Activated B cell treated with CpG ODN at 0.5 μM for 24 hours (primary cell): ENCODE data around the gene XYLB. TPM values are rescaled to one million over a fixed set of nuclear protein-coding genes. Genes with fewer than 3 reads are reported as not detected.

ENCODE experiments used
- ATAC-seq: fragments of 200-7000 bp; cut with Tn5 transposase; one replicate; pipeline ENCODE4 v1.10.0; 2021; ENCODE audit warnings: low read depth, mild to moderate bottlenecking, moderate library complexity
- CTCF ChIA-PET: fragments of 350-600 bp; sonication (Branson Sonifier 250); formaldehyde crosslinking; loops from one replicate; lab custom pipeline; 2021; ENCODE audit warnings: antibody characterized with exemption; lab: Charles Lee
- POLR2A ChIA-PET: fragments of 350-600 bp; sonication (Branson Sonifier 250); formaldehyde crosslinking; loops from one replicate; lab custom pipeline; 2021; ENCODE audit warnings: antibody characterized with exemption; lab: Charles Lee
- DNase-seq: peaks from one replicate; pipeline ENCODE4 v3.0.0; 2022
- H3K27ac Mint-ChIP-seq: one replicate; pipeline ENCODE4 v1.8.0; 2020; ENCODE audit warnings: mixed read lengths
- H3K27me3 Mint-ChIP-seq: one replicate; pipeline ENCODE4 v1.8.0; 2021; ENCODE audit warnings: mixed read lengths
- H3K36me3 Mint-ChIP-seq: one replicate; pipeline ENCODE4 v1.8.0; 2021; ENCODE audit warnings: low read depth, mixed read lengths
- H3K4me1 Mint-ChIP-seq: one replicate; pipeline ENCODE4 v1.8.0; 2021; ENCODE audit warnings: mixed read lengths
- H3K4me3 Mint-ChIP-seq: one replicate; pipeline ENCODE4 v1.8.0; 2020; ENCODE audit warnings: mild to moderate bottlenecking, mixed read lengths
- H3K9me3 Mint-ChIP-seq: one replicate; pipeline ENCODE4 v1.8.0; 2020; ENCODE audit warnings: mixed read lengths
- intact Hi-C: fragments of 100-400 bp; cut with micrococcal nuclease; formaldehyde crosslinking; loops from one replicate; pipeline ENCODE4 v1.15.1; 2024
- total RNA-seq: library from RNA; stranded (reverse); gene quantifications from 2 replicates; pipeline ENCODE4 v1.2.3, GENCODE V29; 2022
- TF ChIP-seq, protein P1 (sequence below): fragments of 200-600 bp; IDR thresholded peaks from one replicate; pipeline ENCODE4 v1.8.0; 2022; ENCODE audit warnings: antibody characterized with exemption, mild to moderate bottlenecking

The XYLB gene
- total RNA-seq, 1 donor from 2014 or later: 1.8 TPM

- Mint-ChIP-seq H3K9me3 (peaks cover 7% of the 10 kb centered on the region), H3K4me1 (no peaks in the 10 kb centered on the region), H3K27me3 (peaks cover 11% of the 10 kb centered on the region), H3K27ac (no peak overlapping the region), H3K36me3 (no peaks in the 10 kb centered on the region), H3K4me3 (no peak overlapping the region)
- TF ChIP-seq, protein P1, sequence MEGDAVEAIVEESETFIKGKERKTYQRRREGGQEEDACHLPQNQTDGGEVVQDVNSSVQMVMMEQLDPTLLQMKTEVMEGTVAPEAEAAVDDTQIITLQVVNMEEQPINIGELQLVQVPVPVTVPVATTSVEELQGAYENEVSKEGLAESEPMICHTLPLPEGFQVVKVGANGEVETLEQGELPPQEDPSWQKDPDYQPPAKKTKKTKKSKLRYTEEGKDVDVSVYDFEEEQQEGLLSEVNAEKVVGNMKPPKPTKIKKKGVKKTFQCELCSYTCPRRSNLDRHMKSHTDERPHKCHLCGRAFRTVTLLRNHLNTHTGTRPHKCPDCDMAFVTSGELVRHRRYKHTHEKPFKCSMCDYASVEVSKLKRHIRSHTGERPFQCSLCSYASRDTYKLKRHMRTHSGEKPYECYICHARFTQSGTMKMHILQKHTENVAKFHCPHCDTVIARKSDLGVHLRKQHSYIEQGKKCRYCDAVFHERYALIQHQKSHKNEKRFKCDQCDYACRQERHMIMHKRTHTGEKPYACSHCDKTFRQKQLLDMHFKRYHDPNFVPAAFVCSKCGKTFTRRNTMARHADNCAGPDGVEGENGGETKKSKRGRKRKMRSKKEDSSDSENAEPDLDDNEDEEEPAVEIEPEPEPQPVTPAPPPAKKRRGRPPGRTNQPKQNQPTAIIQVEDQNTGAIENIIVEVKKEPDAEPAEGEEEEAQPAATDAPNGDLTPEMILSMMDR: no peak
- ChIA-PET POLR2A (no interaction called here), CTCF (no interaction called here)
- no peak for DNase-seq
- intact Hi-C loops: no loop called here
- ATAC-seq: no peak
These were observed 39.0 kb upstream of the XYLB start for GRCh38 chr3:38307599-38307998.

DNA sequence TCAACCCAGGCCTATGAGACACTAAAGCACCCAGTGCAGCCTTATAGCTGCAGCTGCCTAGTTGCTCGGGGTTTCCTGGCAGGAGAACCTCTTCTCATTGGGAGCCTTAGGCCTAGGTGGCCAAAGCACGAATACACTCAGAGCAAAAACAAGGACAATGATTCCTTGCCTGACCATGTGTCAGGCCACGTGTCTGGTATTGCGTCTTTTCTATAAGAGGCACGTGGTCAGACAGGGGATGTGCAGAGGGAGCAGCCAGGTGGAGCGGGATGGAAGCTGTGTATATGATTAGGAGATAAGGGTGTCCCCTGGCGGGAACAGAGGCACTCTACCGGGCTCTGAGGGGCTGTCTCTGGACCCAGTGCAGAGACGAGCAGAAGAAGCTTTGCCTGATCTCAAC lies 38.1 kb upstream of the XYLB start:
- CTCF ChIA-PET: interaction anchor here (1.0 kb wide), 1 partner anchor 10 kb away, joined by 3 read pairs; no protein-coding TSS in a partner anchor
- POLR2A ChIA-PET: no interaction called here
- no peak for DNase-seq
- intact Hi-C loops: no loop called here
- peaks cover 9% of the 10 kb centered on the region for H3K27me3 Mint-ChIP-seq
- H3K9me3 Mint-ChIP-seq: peaks cover 7% of the 10 kb centered on the region
- no peaks in the 10 kb centered on the region for H3K36me3 Mint-ChIP-seq
- no peak for ATAC-seq
- TF ChIP-seq, protein P1: no peak
- no peaks in the 10 kb centered on the region for H3K4me1 Mint-ChIP-seq
- no peak overlapping the region for H3K27ac Mint-ChIP-seq
- no peak overlapping the region for H3K4me3 Mint-ChIP-seq

- no peaks in the 10 kb centered on the region for H3K36me3 Mint-ChIP-seq
- H3K27ac Mint-ChIP-seq: no peak overlapping the region
- peaks cover 7% of the 10 kb centered on the region for H3K27me3 Mint-ChIP-seq
- POLR2A ChIA-PET: no interaction called here
- H3K4me3 Mint-ChIP-seq: no peak overlapping the region
- TF ChIP-seq, protein P1: no peak
- intact Hi-C loops: no loop called here
- CTCF ChIA-PET: no interaction called here
- DNase-seq: no peak
- no peaks in the 10 kb centered on the region for H3K9me3 Mint-ChIP-seq
- H3K4me1 Mint-ChIP-seq: no peaks in the 10 kb centered on the region
- no peak for ATAC-seq
These were observed 35.1 kb upstream of the XYLB start for GRCh38 chr3:38311476-38311875.

DNA sequence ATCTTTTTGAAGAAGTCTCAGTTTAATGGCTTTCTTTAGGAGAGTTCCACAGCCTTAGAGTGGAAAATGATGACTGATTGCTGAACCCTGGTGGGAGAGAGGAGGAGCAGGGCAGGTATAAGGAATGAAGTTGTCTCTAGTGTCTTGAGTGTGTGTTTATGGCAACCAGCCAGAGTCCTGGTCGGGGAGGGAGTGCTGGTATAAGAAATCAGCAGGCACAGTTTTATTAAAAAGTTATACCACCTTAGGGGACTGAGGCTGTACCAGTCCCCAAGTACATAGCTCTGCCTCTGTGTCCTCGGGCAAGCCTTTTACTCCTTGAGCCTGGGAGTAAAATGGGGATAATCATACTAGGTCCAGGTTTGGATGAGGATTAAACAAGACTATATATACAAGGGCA lies 34.6 kb upstream of the XYLB start:
- H3K9me3 Mint-ChIP-seq: no peaks in the 10 kb centered on the region
- ChIA-PET CTCF (no interaction called here), POLR2A (no interaction called here)
- H3K36me3 Mint-ChIP-seq: no peaks in the 10 kb centered on the region
- H3K27ac Mint-ChIP-seq: no peak overlapping the region
- intact Hi-C loops: no loop called here
- no peaks in the 10 kb centered on the region for H3K4me1 Mint-ChIP-seq
- TF ChIP-seq, protein P1: no peak
- DNase-seq (no peak), ATAC-seq (no peak)
- no peak overlapping the region for H3K4me3 Mint-ChIP-seq
- H3K27me3 Mint-ChIP-seq: peaks cover 7% of the 10 kb centered on the region

- no peak overlapping the region for H3K27ac Mint-ChIP-seq
- no peak for DNase-seq
- TF ChIP-seq, protein P1: no peak
- no peak for ATAC-seq
- no peak overlapping the region for H3K4me3 Mint-ChIP-seq
- POLR2A ChIA-PET: no interaction called here
- H3K36me3 Mint-ChIP-seq: no peaks in the 10 kb centered on the region
- CTCF ChIA-PET: no interaction called here
- peaks cover 7% of the 10 kb centered on the region for H3K27me3 Mint-ChIP-seq
- no peaks in the 10 kb centered on the region for H3K4me1 Mint-ChIP-seq
- intact Hi-C loops: no loop called here
- no peaks in the 10 kb centered on the region for H3K9me3 Mint-ChIP-seq
These were observed 34.2 kb upstream of the XYLB start for GRCh38 chr3:38312356-38312755.
